GF-D8 (cell line): ENCODE data around the gene SPANXN2.
"Not testable (repeated sequence)": the region's sequence is repeated elsewhere in the genome, so short reads cannot be mapped to it uniquely, and the experiment has no call there.

Experiments used
- DNase-seq: peaks from one replicate; lab custom pipeline; 2025; lab: John Stamatoyannopoulos, UW

The SPANXN2 gene

DNA sequence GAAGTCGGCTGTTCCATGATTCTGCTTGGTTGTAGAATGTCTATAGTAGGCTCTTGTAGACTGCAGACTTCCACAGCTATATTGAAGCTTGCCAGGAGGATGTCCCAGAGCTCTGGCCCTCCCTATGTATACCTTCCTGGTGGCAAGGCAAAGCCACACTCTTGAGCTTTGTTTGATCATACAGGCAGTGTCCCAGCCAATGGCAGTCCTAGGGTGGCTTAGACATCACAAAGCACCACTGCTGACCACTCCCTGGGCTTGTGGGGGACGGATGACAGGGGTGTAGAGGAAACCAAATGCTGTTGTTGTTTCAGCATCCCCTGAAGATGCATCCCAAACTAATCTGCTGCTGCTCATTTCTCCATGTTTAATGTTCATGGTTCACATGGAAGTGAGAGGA lies at the start of gene SPANXN2:
SPANXN2 (minus strand) TSS at position 101 of the 400 bp plus-strand sequence; CDS start at position 17, 84 bp downstream.
- DNase-seq, result not testable (repeated sequence)

DNA sequence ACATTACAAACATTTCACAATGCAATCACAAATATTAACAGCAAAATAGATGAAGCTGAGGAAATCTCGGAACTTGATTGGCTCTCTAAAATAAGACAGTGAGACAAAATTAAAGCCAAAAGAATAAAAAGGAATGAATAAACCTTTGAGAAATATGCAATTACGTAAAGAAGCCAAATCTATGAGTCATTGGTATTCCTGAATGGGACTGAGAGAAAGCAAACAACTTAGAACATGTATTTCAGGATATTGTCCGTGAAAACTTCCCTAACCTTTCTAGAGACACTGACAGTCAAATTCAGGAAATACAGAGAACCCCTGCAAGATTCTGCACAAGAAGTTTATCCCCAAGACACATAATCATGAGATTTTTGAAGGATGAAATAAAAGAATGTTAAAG lies 48.4 kb upstream of the SPANXN2 start:
- no peak for DNase-seq

GRCh38 chrX:143767789-143768188 lies 47.2 kb upstream of the SPANXN2 start:
- not testable (repeated sequence) for DNase-seq

GRCh38 chrX:143757887-143758286 lies 37.3 kb upstream of the SPANXN2 start:
- no peak for DNase-seq

GRCh38 chrX:143757375-143757774 lies 36.8 kb upstream of the SPANXN2 start:
- no peak for DNase-seq

DNA sequence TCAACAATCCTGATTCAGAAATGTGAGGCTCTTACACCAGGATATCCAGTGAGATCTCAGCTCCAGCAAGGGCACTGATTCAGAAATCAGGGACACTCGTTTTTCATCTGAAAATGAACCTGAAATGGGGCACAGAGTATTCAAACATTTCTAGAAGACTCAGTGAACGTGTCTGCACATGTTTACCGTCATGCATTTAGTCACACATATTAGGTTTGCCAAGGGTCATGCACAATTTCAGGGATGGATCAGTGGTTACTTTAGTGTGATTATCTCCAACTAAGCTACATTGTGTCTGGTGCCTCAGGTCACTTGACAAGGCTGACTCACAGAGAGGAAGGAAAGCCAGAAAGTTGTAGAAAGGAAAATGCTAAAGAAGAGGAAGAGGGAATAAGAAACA lies 33.6 kb upstream of the SPANXN2 start:
- no peak for DNase-seq

- DNase-seq, result no peak
Measured at GRCh38 chrX:143733866-143734265, 13.3 kb upstream of the SPANXN2 start.

DNA sequence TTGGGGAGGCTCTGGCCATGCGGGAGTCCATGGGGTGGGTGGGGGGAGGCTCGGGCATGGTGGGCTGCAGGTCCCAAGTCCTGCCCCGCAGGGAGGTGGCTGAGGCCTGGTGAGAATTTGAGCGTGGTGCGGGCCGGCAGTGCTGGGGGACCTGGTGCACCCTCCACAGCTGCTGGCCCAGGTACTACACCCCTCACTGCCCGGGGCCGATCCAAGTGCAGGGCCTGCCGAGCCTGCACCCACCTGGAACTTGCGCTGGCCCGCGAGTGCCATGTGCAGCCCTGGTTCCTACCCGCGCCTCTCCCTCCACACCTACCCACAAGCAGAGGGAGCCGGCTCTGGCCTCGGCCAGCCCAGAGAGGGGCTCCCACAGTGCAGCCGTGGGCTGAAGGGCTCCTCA lies 5.7 kb upstream of the SPANXN2 start:
- DNase-seq, result no peak

DNA sequence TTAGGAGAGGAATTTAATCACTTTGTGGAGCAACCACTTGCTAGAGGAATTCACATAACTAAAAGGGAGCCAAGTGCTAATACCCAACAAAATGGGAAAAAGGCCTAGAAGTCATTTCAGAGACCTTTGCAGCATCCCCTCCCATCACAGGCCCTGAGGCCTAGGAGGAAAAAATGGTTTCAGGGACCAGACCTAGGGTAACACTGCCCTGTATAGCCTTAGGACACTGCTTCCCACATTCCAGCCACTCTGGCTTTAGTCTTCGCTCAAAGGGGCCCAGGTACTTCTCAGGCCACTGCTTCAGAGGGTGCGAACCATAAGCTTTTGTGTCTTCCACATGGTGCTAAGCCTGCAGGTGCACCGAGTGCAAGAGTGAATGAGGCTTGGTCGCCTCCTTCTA lies 19.1 kb downstream of the SPANXN2 start:
- no peak for DNase-seq

GRCh38 chrX:143694885-143695284 lies 25.7 kb downstream of the SPANXN2 start:
- DNase-seq, result no peak

GRCh38 chrX:143683486-143683885 lies 37.1 kb downstream of the SPANXN2 start:
- no peak for DNase-seq

GRCh38 chrX:143674926-143675325 lies 45.6 kb downstream of the SPANXN2 start:
- DNase-seq, result no peak

DNA sequence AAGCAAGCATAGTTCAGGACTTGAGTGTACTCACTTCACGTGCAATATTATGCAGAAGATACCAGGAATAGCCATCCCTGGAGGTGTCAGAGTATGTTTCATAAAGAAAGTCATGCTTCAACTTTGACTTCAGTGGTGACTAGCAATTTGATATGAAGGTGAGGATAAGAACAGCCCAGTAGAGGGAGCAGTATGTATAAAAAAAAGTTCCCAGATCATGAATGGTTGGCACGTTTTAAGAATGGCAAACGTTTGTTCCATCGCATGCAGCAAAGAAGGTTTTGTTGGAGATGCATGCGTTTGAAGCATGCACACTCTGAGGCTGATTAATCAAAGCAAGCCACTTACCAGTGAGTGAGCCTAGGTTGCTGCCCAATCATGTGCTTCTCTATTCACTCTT lies 51.2 kb downstream of the SPANXN2 start:
- DNase-seq, result no peak

DNA sequence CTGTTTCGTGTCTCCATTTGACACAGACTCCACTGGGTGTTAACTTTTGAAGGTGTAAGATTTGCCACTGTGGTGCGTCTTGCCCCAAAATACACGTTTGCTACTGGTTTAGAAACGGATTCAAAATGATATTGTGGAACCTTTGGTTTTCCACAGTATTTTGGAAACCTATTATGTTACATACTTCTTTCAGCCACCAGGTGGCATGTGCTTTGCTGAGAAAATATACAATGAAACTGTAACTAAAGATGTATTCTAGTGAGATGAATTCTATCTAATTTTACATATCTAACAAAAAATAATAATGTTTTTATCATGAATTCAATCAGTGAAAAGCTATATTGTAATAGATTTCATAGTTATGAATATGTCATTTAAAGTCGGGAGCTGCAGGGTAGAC lies 56.2 kb downstream of the SPANXN2 start:
- no peak for DNase-seq

GRCh38 chrX:143663755-143664154 lies 56.8 kb downstream of the SPANXN2 start:
- no peak for DNase-seq
